ENCODE results near the gene SP9. TPM values are rescaled to one million over a fixed set of nuclear protein-coding genes. Genes with fewer than 3 reads are reported as not detected.

Gene SP9
- total and polyA plus RNA-seq, 8 donors: 0.02 TPM; not detected in 7

GRCh38 chr2:174341995-174342685 is 7.4 kb downstream of the SP9 start:
- DNase-seq (peak in 2 of 6 donors; percentile 60 to 81), FAIRE-seq (no peak), ATAC-seq (peak; percentile 12 to 25 (median 22))
- Histone ChIP-seq H3K4me3 (no peak overlapping the region), H3K27ac (no peak overlapping the region), H3K36me3 (no peaks in the 10 kb centered on the region), H3K9me3 (no peaks in the 10 kb centered on the region), H3K27me3 (peaks cover 16 to 65% (median 41%) of the 10 kb centered on the region in 4 donors), H3K4me1 (peaks cover 0 to 14% (median 7%) of the 10 kb centered on the region in 3 donors)
- TF ChIP-seq CTCF (IDR thresholded peaks at IDR 0.05): no peak
- intact Hi-C loops (cut with DNase I): loop anchor here in 1 of 3 donors (10.0 kb wide), 1 partner anchor 937 kb away; no protein-coding TSS in a partner anchor
- 12 to 15% methylated on average over 44 to 52 of the region's 52 CpGs for WGBS, 2 donors

- H3K27me3 ChIP-seq: peaks cover 16 to 61% (median 38%) of the 10 kb centered on the region in 4 donors
- ATAC-seq: no peak
- DNase-seq: no peak
- no peak overlapping the region for H3K4me3 ChIP-seq
- no peak for TF ChIP-seq CTCF (IDR thresholded peaks at IDR 0.05)
- peaks cover 0 to 2% (median 0%) of the 10 kb centered on the region in 3 donors for H3K36me3 ChIP-seq
- intact Hi-C loops (cut with DNase I): loop anchor here in 1 of 3 donors (10.0 kb wide), 1 partner anchor 938 kb away; no protein-coding TSS in a partner anchor
- H3K9me3 ChIP-seq: no peaks in the 10 kb centered on the region
- peaks cover 0 to 14% (median 7%) of the 10 kb centered on the region in 3 donors for H3K4me1 ChIP-seq
- no peak for FAIRE-seq
- no peak overlapping the region for H3K27ac ChIP-seq
- whole genome bisulfite sequencing, 2 donors: 19 to 21% methylated on average over 29 of the region's 29 CpGs
Observed at GRCh38 chr2:174342686-174343342, 8.1 kb downstream of the SP9 start.

- intact Hi-C loops (cut with DNase I): loop anchor here in 1 of 3 donors (10.0 kb wide), 1 partner anchor 938 kb away; no protein-coding TSS in a partner anchor
- DNase-seq: no peak
- no peak overlapping the region for H3K27ac ChIP-seq
- H3K36me3 ChIP-seq: peaks cover 0 to 7% (median 0%) of the 10 kb centered on the region in 3 donors
- H3K4me3 ChIP-seq: no peak overlapping the region
- FAIRE-seq: no peak
- H3K9me3 ChIP-seq: no peaks in the 10 kb centered on the region
- 19 to 29% methylated on average over 6 of the region's 6 CpGs for WGBS, 2 donors
- TF ChIP-seq CTCF (IDR thresholded peaks at IDR 0.05): no peak
- ATAC-seq: no peak
- H3K27me3 ChIP-seq: peaks cover 13 to 56% (median 35%) of the 10 kb centered on the region in 4 donors
- peaks cover 0 to 14% (median 7%) of the 10 kb centered on the region in 3 donors for H3K4me1 ChIP-seq
Observed at GRCh38 chr2:174343343-174343622, 8.5 kb downstream of the SP9 start.

- no peak overlapping the region for H3K4me3 ChIP-seq
- H3K27me3 ChIP-seq: peaks cover 13 to 51% (median 31%) of the 10 kb centered on the region in 4 donors
- ATAC-seq (no peak), DNase-seq (no peak), FAIRE-seq (no peak)
- intact Hi-C loops (cut with DNase I): loop anchor here in 1 of 3 donors (10.0 kb wide), 1 partner anchor 939 kb away; no protein-coding TSS in a partner anchor
- peaks cover 0 to 11% (median 0%) of the 10 kb centered on the region in 3 donors for H3K36me3 ChIP-seq
- no peak for TF ChIP-seq CTCF (IDR thresholded peaks at IDR 0.05)
- no peaks in the 10 kb centered on the region for H3K9me3 ChIP-seq
- 24 to 25% methylated on average over 57 of the region's 57 CpGs for WGBS, 2 donors
- H3K27ac ChIP-seq: no peak overlapping the region
- peaks cover 0 to 14% (median 7%) of the 10 kb centered on the region in 3 donors for H3K4me1 ChIP-seq
Observed at GRCh38 chr2:174343623-174344455, 9.1 kb downstream of the SP9 start.
